NCI-H2107 treated with DMSO at 0.1 percent for 48 hours (cell line): ENCODE measurements around the gene S1PR5.
"Not testable (repeated sequence)": the region's sequence is repeated elsewhere in the genome, so short reads cannot be mapped to it uniquely, and the experiment has no call there.

Experiments
- DNase-seq: peaks from one replicate; lab custom pipeline; 2025; ENCODE audit not compliant: unreplicated experiment; lab: John Stamatoyannopoulos, UW

The S1PR5 gene

GRCh38 chr19:10544753-10545251 lies 27.6 kb upstream of the S1PR5 start:
- no peak for DNase-seq

- no peak for DNase-seq
These were observed 27.1 kb upstream of the S1PR5 start for GRCh38 chr19:10544242-10544752.

- DNase-seq, result peak; percentile 48
These were observed 26.4 kb upstream of the S1PR5 start, which contains the start of gene ATG4D for GRCh38 chr19:10543420-10544241. Gene ATG4D (plus strand): TSS chr19:10543904. CDS start chr19:10544091, 187 bp downstream.

- no peak for DNase-seq
These were observed 25.8 kb upstream of the S1PR5 start for GRCh38 chr19:10543059-10543419.

- DNase-seq, result not testable (repeated sequence)
These were observed 21.8 kb upstream of the S1PR5 start for GRCh38 chr19:10539016-10539415.

- no peak for DNase-seq
These were observed 21.1 kb upstream of the S1PR5 start for GRCh38 chr19:10538204-10538983.

DNA sequence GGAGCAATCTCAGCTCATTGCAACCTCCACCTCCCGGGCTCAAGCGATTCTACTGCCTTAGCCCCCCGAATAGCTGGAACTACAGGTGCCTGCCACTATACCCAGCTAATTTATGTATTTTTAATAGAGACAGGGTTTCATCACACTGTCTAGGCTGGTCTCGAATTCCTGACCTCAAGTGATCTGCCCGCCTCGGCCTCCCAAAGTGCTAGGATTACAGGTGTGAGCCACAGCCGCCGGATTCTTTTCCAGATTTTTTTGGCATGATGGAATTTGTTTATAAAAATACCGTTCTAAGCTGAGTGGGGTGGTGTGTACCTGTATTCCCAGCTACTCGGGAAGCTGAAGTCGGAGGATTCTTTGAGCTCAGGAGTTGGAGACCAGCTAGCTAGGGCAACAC lies 20.4 kb upstream of the S1PR5 start:
- no peak for DNase-seq

- no peak for DNase-seq
These were observed 18.4 kb upstream of the S1PR5 start for GRCh38 chr19:10535613-10536012.

DNA sequence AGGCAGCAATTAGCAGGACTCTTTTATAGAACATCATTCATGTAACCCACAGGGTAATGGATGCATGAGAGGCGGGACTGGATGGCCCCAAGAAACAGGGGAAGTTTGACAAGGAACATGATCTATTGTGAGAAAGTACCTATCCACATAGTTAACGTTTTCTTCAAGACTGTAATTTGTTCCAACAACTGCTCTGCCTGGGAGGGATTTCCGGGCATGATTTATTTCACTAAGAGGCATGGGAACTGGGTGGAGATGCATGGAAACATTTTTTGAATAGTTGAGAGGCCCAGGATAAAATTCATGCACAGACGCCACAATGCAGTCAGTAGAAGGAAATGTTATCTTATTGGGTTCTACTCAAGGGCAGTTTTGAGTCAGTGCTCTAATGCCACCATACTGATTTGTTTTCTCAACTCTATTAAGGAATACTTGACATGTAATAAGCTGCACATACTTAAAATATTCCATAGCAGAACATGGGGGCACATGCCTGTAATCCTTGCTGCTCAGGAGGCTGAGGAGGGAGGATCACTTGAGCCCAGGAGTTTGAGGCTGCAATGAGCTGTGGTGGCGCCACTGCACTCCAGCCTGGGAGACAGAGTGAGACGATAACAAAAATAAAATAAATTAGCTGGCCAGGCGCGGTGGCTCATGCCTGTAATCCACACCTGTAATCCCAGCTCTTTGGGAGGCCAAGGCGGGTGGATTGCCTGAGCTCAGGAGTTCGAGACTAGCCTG lies 16.6 kb upstream of the S1PR5 start:
- DNase-seq, result no peak

GRCh38 chr19:10532457-10532856 lies 15.2 kb upstream of the S1PR5 start:
- no peak for DNase-seq

DNA sequence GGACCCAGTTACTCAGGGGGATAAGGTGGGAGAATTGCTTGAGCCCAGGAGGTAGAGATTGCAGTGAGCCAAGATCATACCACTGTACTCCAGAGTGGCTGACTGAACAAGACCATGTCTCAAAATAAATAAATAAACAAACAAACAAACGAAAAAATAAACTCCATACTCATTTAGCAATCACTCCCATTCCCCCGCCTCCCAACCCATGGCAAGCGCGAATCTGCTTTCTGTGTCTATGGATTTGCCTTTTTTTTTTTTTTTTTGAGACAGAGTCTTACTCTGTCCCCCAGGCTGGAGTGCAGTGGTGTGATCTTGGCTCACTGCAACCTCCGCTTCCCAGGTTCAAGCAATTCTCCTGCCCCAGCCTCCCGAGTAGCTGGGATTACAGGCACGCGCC lies 9.6 kb upstream of the S1PR5 start:
- DNase-seq, result not testable (repeated sequence)

DNA sequence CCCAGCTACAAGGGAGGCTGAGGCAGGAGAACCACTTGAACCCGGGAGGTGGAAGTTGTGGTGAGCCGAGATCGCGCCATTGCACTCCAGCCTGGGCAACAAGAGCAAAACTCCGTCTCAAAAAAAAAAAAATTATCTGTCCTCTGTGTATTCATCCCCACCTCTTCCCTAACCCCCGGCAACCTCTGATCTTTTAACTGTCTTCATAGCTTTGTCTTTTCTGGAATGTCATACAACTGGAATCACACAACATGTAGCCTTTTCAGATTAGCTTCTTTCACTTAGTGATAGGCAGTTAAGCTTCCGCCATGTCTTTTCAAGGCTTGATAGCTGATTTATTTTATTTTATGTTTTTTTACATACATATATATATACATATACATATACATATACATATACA lies 8.4 kb upstream of the S1PR5 start:
- DNase-seq, result no peak

DNA sequence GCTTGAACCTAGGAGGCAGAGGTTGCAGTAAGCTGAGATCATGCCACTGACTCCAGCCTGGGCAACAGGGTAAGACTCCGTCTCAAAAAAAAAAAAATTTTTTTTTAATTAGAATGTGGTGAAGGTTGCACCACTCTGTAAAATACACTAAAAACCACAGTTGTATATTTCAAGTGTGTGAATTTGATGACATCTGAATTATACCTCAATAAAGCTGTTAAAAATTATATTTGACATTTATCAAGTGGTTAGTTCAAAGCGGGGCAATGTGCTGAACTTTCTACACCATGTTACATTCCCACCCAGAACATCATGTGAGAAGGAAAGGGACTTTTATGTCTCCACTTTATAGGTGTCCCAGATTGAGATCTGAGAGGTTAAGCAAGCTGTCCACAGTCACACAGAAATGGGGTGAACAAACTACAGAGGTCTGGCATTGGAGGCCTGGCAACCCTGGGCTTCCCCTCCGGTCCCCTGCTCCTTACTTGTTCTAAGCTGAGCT lies 5.9 kb upstream of the S1PR5 start:
- DNase-seq, result no peak

DNA sequence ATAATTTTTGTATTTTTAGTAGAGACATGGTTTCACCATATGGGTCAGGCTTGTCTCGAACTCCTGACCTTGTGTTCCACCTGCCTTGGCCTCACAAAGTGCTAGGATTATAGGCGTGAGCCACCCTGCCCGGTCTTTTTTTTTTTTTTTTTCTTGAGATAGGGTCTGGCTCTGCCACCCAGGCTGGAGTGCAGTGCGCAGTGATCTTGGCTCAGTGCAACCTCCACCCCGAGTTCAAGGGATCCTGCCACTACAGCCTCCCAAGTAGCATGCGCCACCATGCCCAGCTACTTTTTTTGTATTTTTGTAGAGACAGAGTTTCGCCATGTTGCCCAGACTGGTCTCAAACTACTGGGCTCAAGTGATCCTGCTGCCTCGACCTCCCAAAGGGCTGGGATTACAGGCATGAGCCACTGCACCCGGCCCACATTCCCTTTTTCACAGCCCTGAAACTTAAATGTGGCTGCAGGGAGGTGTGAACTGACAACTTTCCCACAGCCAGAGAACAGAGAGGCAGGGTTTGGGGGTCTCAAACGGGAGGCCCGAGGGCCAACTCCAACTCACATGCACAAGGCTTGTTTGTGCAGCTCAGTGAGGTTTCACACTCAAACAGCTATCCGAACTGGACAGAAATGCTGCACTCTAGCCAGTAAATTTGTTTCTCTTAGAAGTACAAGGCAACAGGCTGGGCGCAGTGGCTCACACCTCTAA lies 4.4 kb upstream of the S1PR5 start:
- DNase-seq, result no peak

- DNase-seq, result no peak
These were observed 3.5 kb upstream of the S1PR5 start for GRCh38 chr19:10520652-10521318.

DNA sequence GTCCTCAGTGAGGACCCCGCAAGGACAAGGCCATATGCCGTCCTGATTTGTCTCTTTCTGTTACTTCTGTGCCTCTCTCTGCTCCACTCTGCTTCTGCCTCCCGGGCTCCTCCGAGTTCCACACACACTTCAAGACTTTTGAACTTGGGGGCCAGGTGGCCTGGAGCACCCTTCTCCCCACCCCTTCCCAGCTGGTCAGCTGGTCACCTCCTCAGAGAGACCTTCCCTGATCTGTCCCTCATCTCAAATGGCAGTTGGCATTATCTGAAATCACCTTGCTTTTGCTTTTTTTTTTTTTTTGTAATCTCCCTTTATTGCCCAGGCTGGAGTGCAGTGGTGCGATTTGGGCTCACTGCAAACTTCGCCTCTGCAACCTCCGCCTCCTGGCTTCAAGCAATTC lies 2.2 kb upstream of the S1PR5 start:
- DNase-seq, result no peak

DNA sequence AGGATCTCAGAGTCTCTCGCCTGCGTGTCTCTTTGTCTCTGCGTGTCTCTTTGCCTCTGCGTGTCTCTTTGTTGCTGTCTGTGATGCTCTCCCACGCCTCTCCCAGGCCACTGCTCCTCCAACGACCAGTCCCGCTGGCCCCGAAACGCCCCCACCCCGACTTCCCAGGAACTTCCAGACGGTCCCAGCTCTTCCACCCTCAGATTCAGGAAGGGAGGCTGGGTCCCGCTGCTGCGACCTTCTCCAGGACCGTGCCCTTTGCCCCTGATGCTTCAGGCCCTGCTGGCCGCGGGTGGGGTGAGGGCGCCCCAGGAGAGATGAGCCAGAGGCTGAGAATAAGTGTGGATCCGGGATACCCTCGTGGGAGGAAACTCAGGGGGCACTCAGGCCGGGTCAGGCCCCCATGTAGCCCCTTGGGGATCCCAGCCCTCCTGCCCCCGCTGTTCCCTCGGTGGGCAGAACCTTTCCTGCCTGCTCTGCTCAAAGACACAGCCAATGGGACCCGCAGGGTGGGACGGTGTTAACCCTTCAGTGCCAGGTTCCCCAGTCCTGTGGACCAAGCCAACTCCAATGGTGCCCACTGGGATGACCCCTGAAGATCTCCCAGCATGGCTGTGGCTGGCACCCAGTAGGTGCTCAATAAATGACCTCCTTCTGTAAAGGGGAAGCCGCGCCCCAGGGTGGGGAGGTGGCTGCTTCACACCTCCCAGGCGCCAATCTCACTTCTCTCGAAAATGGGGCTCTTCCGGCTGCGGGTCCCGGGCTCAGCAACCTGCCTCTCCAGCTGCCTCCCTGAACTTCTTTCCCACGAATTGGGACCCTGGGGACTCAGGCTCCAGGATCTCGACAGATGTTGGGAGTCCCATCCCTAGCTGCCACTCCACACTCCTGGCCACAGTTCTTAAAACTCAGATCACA lies 1.5 kb upstream of the S1PR5 start:
- DNase-seq, result no peak

- DNase-seq, result no peak
These were observed 655 bp upstream of the S1PR5 start for GRCh38 chr19:10517760-10518443.
